Stimulated activated CD8-positive, alpha-beta memory T cell treated with anti-CD3 and anti-CD28 coated beads, Interleukin-7, amount 100 ng/mL, for 1 hour (primary cell): Measurements from ENCODE around the gene CYBC1.
"Not testable (repeated sequence)": the region's sequence is repeated elsewhere in the genome, so short reads cannot be mapped to it uniquely, and the experiment has no call there.

ENCODE experiments used
- DNase-seq, 2 donors: peaks; one replicate each; pipeline ENCODE4 v3.0.0-alpha.2; 2020; ENCODE audit warnings: low read depth in 2 of 2

Gene CYBC1

GRCh38 chr17:82435103-82435502 is 15.4 kb downstream of the CYBC1 start:
- DNase-seq, result no peak

- DNase-seq, result no peak
Observed at GRCh38 chr17:82434216-82434565, 16.4 kb downstream of the CYBC1 start.

- DNase-seq, result no peak
Observed at GRCh38 chr17:82433560-82434215, 16.9 kb downstream of the CYBC1 start.

GRCh38 chr17:82432017-82432416 is 18.5 kb downstream of the CYBC1 start:
- no peak for DNase-seq

GRCh38 chr17:82429824-82430223 is 20.7 kb downstream of the CYBC1 start:
- DNase-seq, result no peak

- DNase-seq, result no peak
Observed at GRCh38 chr17:82428546-82428945, 22.0 kb downstream of the CYBC1 start.

- DNase-seq, result no peak
Observed at GRCh38 chr17:82424863-82425159, 25.7 kb downstream of the CYBC1 start.

GRCh38 chr17:82424001-82424862 is 26.3 kb downstream of the CYBC1 start:
- no peak for DNase-seq

- no peak for DNase-seq
Observed at GRCh38 chr17:82419540-82419939, 31.0 kb downstream of the CYBC1 start.

GRCh38 chr17:82418001-82418986 is 32.3 kb downstream of the CYBC1 start, which contains the start of the genes HEXD and OGFOD3:
HEXD (plus strand) TSS chr17:82418347; CDS start chr17:82419800, 1,453 bp downstream.
OGFOD3 (minus strand) TSS chr17:82418586; CDS start chr17:82418485, 101 bp downstream.
- DNase-seq, result peak; percentile 69 to 70

GRCh38 chr17:82416771-82417170 is 33.8 kb downstream of the CYBC1 start:
- DNase-seq, result no peak

- DNase-seq, result no peak
Observed at GRCh38 chr17:82416264-82416663, 34.3 kb downstream of the CYBC1 start.

GRCh38 chr17:82415786-82416185 is 34.8 kb downstream of the CYBC1 start:
- DNase-seq, result no peak

- no peak for DNase-seq
Observed at GRCh38 chr17:82415336-82415735, 35.2 kb downstream of the CYBC1 start.

GRCh38 chr17:82414548-82415281 is 35.8 kb downstream of the CYBC1 start:
- DNase-seq, result peak; percentile 34 to 46

GRCh38 chr17:82412535-82413520 is 37.7 kb downstream of the CYBC1 start:
- no peak for DNase-seq

- DNase-seq, result not testable (repeated sequence)
Observed at GRCh38 chr17:82412081-82412480, 38.5 kb downstream of the CYBC1 start.

GRCh38 chr17:82411396-82412053 is 39.0 kb downstream of the CYBC1 start:
- no peak for DNase-seq

GRCh38 chr17:82410014-82410716 is 40.4 kb downstream of the CYBC1 start:
- no peak for DNase-seq
